ENCODE results near the gene AK2.

AK2 gene

DNA sequence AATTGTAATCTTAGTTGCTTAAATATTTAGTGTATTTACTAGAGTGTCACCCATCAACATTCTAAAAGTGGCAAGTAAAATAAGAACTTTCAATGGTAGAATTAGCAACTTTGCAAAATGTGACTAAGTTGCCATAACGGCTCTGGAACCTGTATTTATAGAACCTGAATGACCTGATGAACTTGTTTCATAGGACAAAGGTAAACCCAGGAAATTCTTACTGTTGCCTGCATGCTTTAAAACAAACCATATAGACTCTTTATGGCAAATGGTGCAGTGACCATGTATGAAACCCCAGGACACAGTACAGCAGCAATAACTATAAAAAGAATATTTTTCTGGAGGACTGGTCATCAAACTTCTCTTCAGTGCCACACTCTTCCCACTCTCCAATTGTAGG, 22.9 kb downstream of the AK2 start:
- no peak overlapping the region for H3K4me3 ChIP-seq (ENCODE audit: low read depth, low read length)
- TF ChIP-seq, protein P1, sequence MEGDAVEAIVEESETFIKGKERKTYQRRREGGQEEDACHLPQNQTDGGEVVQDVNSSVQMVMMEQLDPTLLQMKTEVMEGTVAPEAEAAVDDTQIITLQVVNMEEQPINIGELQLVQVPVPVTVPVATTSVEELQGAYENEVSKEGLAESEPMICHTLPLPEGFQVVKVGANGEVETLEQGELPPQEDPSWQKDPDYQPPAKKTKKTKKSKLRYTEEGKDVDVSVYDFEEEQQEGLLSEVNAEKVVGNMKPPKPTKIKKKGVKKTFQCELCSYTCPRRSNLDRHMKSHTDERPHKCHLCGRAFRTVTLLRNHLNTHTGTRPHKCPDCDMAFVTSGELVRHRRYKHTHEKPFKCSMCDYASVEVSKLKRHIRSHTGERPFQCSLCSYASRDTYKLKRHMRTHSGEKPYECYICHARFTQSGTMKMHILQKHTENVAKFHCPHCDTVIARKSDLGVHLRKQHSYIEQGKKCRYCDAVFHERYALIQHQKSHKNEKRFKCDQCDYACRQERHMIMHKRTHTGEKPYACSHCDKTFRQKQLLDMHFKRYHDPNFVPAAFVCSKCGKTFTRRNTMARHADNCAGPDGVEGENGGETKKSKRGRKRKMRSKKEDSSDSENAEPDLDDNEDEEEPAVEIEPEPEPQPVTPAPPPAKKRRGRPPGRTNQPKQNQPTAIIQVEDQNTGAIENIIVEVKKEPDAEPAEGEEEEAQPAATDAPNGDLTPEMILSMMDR (IDR thresholded peaks at IDR 0.05; ENCODE audit: low read depth, low read length, missing control alignments) = no peak
- DNase-seq (ENCODE audit: low read depth) = no peak

DNA sequence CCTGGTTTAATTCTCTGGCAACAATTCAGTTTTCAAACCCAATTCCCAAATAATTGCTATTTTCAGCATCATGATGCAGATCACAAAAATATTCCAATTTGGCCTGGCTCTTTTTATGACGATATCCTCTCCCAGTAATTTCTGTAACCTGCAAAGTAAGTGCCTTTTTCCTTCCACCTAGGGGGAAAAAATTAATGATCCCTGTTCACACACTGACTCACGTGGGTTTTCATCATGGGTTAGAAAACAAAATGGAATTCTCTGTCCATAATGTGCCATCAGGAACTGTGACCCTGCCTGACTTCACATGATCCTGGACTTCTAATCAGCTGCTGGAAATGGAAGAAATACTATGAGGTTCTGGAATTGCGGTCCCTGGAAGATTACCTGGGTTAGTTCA, 24.5 kb downstream of the AK2 start:
- TF ChIP-seq, protein P1 (IDR thresholded peaks at IDR 0.05; ENCODE audit: low read depth, low read length, missing control alignments) = no peak
- no peak for DNase-seq (ENCODE audit: low read depth)
- H3K4me3 ChIP-seq (ENCODE audit: low read depth, low read length) = no peak overlapping the region

DNA sequence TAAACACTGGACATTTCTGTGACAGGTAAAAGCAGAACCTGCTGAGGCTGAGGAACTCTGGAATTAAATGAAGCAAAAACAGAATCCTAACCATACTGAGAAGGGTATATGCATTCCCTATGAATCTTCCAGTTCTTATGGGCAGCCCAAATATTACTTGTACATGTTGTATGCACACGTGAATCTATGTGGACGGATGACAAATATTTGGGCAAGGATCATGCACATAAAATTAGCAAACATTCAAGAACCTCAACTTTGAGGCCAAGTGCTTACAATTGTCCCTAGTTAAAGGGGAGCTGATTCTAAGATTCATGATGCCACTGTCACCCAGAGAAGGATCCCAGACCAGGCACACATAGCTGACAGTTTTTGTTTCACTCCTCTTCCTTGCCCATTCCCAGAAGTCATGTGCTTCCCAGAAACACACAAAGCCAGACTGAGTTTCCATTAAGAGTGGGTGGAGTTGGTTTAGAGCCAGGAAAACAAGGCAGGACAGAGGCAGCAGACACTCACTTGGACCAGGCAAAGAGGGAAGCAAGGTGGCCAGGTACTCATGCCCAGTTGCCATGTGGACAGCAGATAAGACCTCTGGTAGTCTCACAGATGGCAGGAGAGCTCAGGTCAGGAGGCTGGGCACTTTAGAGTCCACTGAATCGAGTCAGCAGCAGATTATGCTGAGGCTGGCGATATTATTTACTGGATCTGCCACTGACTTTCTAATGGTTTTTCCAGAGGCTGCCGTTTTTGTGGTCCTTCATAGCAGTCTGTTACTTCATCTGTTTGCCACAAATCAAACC, 25.6 kb downstream of the AK2 start:
- DNase-seq (ENCODE audit: low read depth) = no peak
- TF ChIP-seq, protein P1 (IDR thresholded peaks at IDR 0.05; ENCODE audit: low read depth, low read length, missing control alignments) = no peak
- no peak overlapping the region for H3K4me3 ChIP-seq (ENCODE audit: low read depth, low read length)

DNA sequence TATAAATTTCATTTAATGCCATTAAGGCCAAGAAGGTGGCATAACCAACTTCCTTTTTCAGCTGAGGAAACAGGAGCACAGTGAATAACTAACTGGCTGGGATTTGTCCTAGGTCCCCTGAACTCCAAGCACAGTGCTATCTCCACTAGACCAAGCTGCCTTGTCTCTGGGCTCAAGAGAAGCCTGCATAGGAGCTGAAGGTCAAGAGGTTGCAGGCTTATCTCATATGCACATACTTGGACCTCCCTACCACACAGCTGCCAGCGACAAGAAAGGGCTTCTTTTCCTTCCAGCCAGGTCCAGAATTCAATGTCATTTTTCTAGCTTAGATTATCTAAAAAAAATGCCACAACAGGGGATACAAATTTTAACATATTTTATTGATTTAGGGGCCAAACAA, 27.1 kb downstream of the AK2 start:
- DNase-seq (ENCODE audit: low read depth) = no peak
- H3K4me3 ChIP-seq (ENCODE audit: low read depth, low read length) = no peak overlapping the region
- TF ChIP-seq, protein P1 (IDR thresholded peaks at IDR 0.05; ENCODE audit: low read depth, low read length, missing control alignments) = no peak

DNA sequence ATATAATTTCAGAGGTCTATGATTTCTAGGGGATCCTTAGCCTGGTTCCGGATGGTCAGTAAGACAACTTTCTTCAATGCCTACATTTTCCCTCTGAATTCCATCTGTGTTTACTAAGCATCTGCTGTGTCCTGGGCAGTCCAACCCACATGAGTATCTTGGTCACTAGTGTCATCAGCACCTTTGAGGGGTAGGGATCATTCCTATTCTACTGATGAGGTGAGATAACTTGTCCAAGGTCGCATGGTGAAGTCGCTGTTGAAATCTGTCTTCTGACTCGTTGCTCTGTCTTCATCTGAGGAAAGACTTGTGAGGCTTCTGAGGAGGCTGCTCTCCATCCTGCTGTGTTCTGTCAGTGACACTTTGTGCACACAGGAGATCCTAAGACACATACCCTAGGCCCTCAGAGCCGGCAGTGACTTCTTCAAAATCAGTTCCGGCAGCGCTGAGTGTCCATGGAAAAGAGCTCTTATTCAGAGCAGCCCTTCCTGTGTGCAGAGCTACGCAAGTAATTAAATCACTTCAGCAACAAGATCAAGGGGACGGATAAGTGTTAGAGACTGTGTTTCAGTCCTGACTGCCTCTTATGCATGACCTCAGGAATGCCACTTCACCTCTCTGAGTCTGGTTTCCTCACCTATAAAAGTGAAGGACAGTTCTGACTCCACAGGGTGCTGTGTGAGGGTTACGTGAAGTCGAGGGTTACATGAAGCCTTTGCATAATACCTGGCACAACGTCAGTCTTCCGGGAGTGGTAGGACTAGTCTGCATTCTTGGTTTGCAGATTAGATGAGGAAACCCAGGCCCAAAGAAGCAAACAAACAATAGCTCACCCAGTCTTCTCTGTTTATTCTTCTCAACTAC, 28.4 kb downstream of the AK2 start:
- DNase-seq (ENCODE audit: low read depth) = no peak

DNA sequence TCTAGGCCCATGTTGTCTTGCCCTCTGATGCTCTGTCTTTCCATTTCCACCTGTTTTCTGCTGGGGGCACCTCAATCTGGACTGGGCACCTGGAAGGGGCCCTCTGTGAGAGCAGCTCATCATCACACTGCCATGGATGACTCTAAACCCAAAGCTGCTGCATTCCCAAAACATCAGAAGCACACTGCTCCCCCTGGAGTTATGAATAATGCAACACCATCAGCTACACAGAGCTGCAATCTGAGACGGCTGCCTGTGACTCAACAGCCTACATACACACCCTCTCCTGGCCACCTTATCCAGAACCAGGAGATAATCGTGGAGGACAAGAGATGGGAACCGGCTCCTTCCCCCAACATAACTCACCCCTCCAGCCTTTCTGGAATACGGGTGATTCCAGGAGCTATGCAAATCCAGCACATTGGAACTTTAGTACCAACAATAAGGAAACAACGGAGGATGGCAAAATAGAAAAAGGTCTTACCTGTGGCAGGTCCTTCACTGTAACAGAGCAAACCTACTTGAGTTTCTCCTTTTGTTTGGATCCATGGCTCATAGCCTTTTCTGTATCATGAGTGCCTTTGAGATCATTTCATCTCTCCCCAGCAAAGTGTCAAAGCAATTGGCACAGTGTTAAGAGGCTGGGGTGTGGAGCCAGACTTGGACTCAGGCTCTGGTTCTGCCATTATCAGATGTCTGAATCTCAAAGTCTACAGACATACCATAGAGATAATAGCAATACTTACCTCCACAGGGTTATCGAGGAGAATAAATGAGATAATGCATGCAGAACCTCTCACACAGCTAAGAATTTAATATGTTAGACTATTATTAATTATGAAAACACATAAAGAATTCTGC, 29.3 kb downstream of the AK2 start:
- no peak overlapping the region for H3K4me3 ChIP-seq (ENCODE audit: low read depth, low read length)
- no peak for DNase-seq (ENCODE audit: low read depth)
- TF ChIP-seq, protein P1 (IDR thresholded peaks at IDR 0.05; ENCODE audit: low read depth, low read length, missing control alignments) = peak; percentile 25

More for the DNA sequence above, 28.4 kb downstream of the AK2 start:
- TF ChIP-seq, protein P1 (IDR thresholded peaks at IDR 0.05; ENCODE audit: low read depth, low read length, missing control alignments) = no peak
- no peak overlapping the region for H3K4me3 ChIP-seq (ENCODE audit: low read depth, low read length)

All from GM12864 (cell line).